Adrenal gland (tissue), 5 donors: ENCODE data around the gene RNF145.

Experiments used
- CTCF ChIP-seq, 6 experiments: fragments of 450-650 bp in 4 of 6; fragments of 200-600 bp in 2 of 6; sonication (generic) in 1 of 6; IDR thresholded peaks; 1 replicate in 5 of 6; 2 replicates in 1 of 6; pipeline versions ENCODE4 v1.5.1 to v1.8.0; 2016 to 2021; ENCODE audit warnings: antibody characterized with exemption in 6 of 6, mild to moderate bottlenecking in 2 of 6, moderate library complexity in 1 of 6
- POLR2A ChIP-seq, 2 donors: fragments of 450-650 bp; IDR thresholded peaks; one replicate each; pipeline ENCODE4 v1.6.1; 2017; ENCODE audit warnings: antibody characterized with exemption in 2 of 2, mild to moderate bottlenecking in 2 of 2, moderate library complexity in 1 of 2
- donor health status: DM: no; HTN: no; CAD: no.

GRCh38 chr5:159218595-159219023 is 9.3 kb upstream of the RNF145 start:
- TF ChIP-seq POLR2A (IDR thresholded peaks at IDR 0.05) (no peak), CTCF (IDR thresholded peaks at IDR 0.05) (no peak)
